Karpas-422 (cell line): ENCODE data around the gene GARIN5A. TPM values are rescaled to one million over a fixed set of nuclear protein-coding genes. Genes with fewer than 3 reads are reported as not detected.

Experiments used
- DNase-seq: peaks from one replicate; pipeline ENCODE4 v3.0.0-alpha.2; 2015
- H2AFZ ChIP-seq: fragments of 200-600 bp; sonication (generic); 2 replicates; pipeline ENCODE4 v1.6.1; 2014; ENCODE audit warnings: antibody characterized with exemption, low read length, mixed read lengths
- H3K27ac ChIP-seq: fragments of 200-600 bp; sonication (generic); 2 replicates; pipeline ENCODE4 v1.5.1; 2014; ENCODE audit warnings: mild to moderate bottlenecking, low read length, moderate library complexity
- H3K27me3 ChIP-seq: fragments of 200-600 bp; sonication (generic); 2 replicates; pipeline ENCODE4 v1.6.1; 2014; ENCODE audit warnings: low read length, mixed read lengths
- H3K36me3 ChIP-seq: fragments of 200-600 bp; sonication (generic); 2 replicates; pipeline ENCODE4 v1.6.1; 2014; ENCODE audit warnings: low read length, mixed read lengths; ENCODE audit not compliant: insufficient read depth
- H3K4me1 ChIP-seq: fragments of 200-600 bp; sonication (generic); 2 replicates; pipeline ENCODE4 v1.6.1; 2014; ENCODE audit warnings: mild to moderate bottlenecking, low read length, mixed read lengths
- H3K4me2 ChIP-seq: fragments of 200-600 bp; sonication (generic); 2 replicates; pipeline ENCODE4 v1.6.1; 2014; ENCODE audit warnings: low read length, low read depth, mild to moderate bottlenecking; ENCODE audit not compliant: poor library complexity, severe bottlenecking
- H3K4me3 ChIP-seq: fragments of 200-600 bp; sonication (generic); 2 replicates; pipeline ENCODE4 v1.5.1; 2014; ENCODE audit warnings: mild to moderate bottlenecking, antibody characterized with exemption, low read length, mixed read lengths
- H3K79me2 ChIP-seq: fragments of 200-600 bp; sonication (generic); 2 replicates; pipeline ENCODE4 v1.6.1; 2014; ENCODE audit warnings: mild to moderate bottlenecking, low read length, mixed read lengths
- H3K9ac ChIP-seq: fragments of 200-600 bp; sonication (generic); 2 replicates; pipeline ENCODE4 v1.6.0; 2014; ENCODE audit warnings: low read length
- H3K9me2 ChIP-seq: fragments of 200-600 bp; sonication (generic), shearing (Covaris generic); replicated peaks from 2 replicates; pipeline ENCODE4 v1.6.0; 2014; ENCODE audit warnings: mild to moderate bottlenecking, low read length, moderate library complexity; ENCODE audit not compliant: insufficient read depth
- H3K9me3 ChIP-seq: fragments of 300-700, 200-600 bp; sonication (generic); 2 replicates; pipeline ENCODE4 v1.6.1; 2014; ENCODE audit warnings: low read length, mixed read lengths
- H4K20me1 ChIP-seq: fragments of 200-600 bp; sonication (generic); 2 replicates; pipeline ENCODE4 v1.6.1; 2014; ENCODE audit warnings: mild to moderate bottlenecking, antibody characterized with exemption, low read length, low read depth; ENCODE audit not compliant: insufficient read depth
- total RNA-seq: library from RNA; depleted of rRNA; stranded (reverse); fragments of >200 nt; shearing (Covaris generic); gene quantifications from 2 replicates; pipeline ENCODE4 v1.2.3, GENCODE V29; 2014; ENCODE audit warnings: low replicate concordance

The GARIN5A gene
- total RNA-seq, 1 experiment from 2014 or later: not detected

GRCh38 chr19:50427318-50427925, 49.2 kb downstream of the GARIN5A start:
- Histone ChIP-seq H3K9me3 (no peaks in the 10 kb centered on the region), H3K4me3 (no peak overlapping the region), H3K27ac (no peak overlapping the region), H3K4me1 (peaks cover 49% of the 10 kb centered on the region), H3K9me2 (no peaks in the 10 kb centered on the region), H3K79me2 (no peaks in the 10 kb centered on the region), H3K4me2 (no peak overlapping the region), H3K27me3 (no peaks in the 10 kb centered on the region), H3K9ac (no peak overlapping the region), H3K36me3 (peaks cover 35% of the 10 kb centered on the region), H2AFZ (no peak overlapping the region), H4K20me1 (peaks cover 12% of the 10 kb centered on the region; the same call in 1 of the 2 replicates)
- peak; percentile 39 for DNase-seq

- Histone ChIP-seq H3K36me3 (peaks cover 46% of the 10 kb centered on the region), H3K4me1 (peaks cover 50% of the 10 kb centered on the region), H3K4me2 (no peak overlapping the region), H3K27me3 (no peaks in the 10 kb centered on the region), H3K27ac (no peak overlapping the region), H4K20me1 (peaks cover 24% of the 10 kb centered on the region; the same call in 1 of the 2 replicates), H3K4me3 (no peak overlapping the region), H3K9me3 (no peaks in the 10 kb centered on the region), H3K9me2 (no peaks in the 10 kb centered on the region), H3K9ac (no peak overlapping the region), H2AFZ (no peak overlapping the region), H3K79me2 (peaks cover 11% of the 10 kb centered on the region)
- no peak for DNase-seq
Observed at GRCh38 chr19:50425581-50425980, 51.1 kb downstream of the GARIN5A start.

- Histone ChIP-seq H3K79me2 (peaks cover 28% of the 10 kb centered on the region), H3K4me1 (peaks cover 44% of the 10 kb centered on the region), H3K9me3 (no peaks in the 10 kb centered on the region), H3K36me3 (peaks cover 48% of the 10 kb centered on the region), H3K27me3 (no peaks in the 10 kb centered on the region), H4K20me1 (peaks cover 30% of the 10 kb centered on the region; the same call in 1 of the 2 replicates), H2AFZ (no peak overlapping the region), H3K4me3 (no peak overlapping the region), H3K9me2 (no peaks in the 10 kb centered on the region), H3K27ac (peak overlapping the region; percentile 92), H3K4me2 (no peak overlapping the region), H3K9ac (0 out of 2 replicates have a peak overlapping the region, but pooled peaks have one; percentile 50)
- no peak for DNase-seq
Observed at GRCh38 chr19:50423279-50424113, 53.2 kb downstream of the GARIN5A start.

- Histone ChIP-seq H3K27me3 (no peaks in the 10 kb centered on the region), H3K4me3 (peak overlapping the region; percentile 24; the same call in 1 of the 2 replicates), H3K27ac (peak overlapping the region; percentile 92), H3K4me1 (peaks cover 47% of the 10 kb centered on the region), H4K20me1 (peaks cover 30% of the 10 kb centered on the region; the same call in 1 of the 2 replicates), H3K9ac (peak overlapping the region; percentile 50), H3K9me2 (no peaks in the 10 kb centered on the region), H3K36me3 (peaks cover 42% of the 10 kb centered on the region), H3K9me3 (no peaks in the 10 kb centered on the region), H3K4me2 (peak overlapping the region; percentile 86), H2AFZ (no peak overlapping the region), H3K79me2 (peaks cover 28% of the 10 kb centered on the region)
- peak; percentile 78 for DNase-seq
Observed at GRCh38 chr19:50422397-50423278, 54.0 kb downstream of the GARIN5A start.

GRCh38 chr19:50420808-50421207, 55.8 kb downstream of the GARIN5A start:
- Histone ChIP-seq H3K4me3 (peak overlapping the region; percentile 80; the same call in 1 of the 2 replicates), H3K27ac (peak overlapping the region; percentile 97), H3K4me1 (peaks cover 65% of the 10 kb centered on the region), H4K20me1 (peaks cover 30% of the 10 kb centered on the region; the same call in 1 of the 2 replicates), H3K27me3 (no peaks in the 10 kb centered on the region), H3K9me3 (no peaks in the 10 kb centered on the region), H3K9me2 (no peaks in the 10 kb centered on the region), H3K36me3 (peaks cover 34% of the 10 kb centered on the region), H3K9ac (peak overlapping the region; percentile 94; the same call in 1 of the 2 replicates), H3K4me2 (peak overlapping the region; percentile 86), H2AFZ (no peak overlapping the region), H3K79me2 (peaks cover 28% of the 10 kb centered on the region)
- no peak for DNase-seq

GRCh38 chr19:50420127-50420526, 56.5 kb downstream of the GARIN5A start:
- Histone ChIP-seq H3K36me3 (peaks cover 34% of the 10 kb centered on the region), H3K79me2 (peaks cover 28% of the 10 kb centered on the region), H3K4me3 (peak overlapping the region; percentile 80), H3K4me2 (peak overlapping the region; percentile 86), H4K20me1 (peaks cover 30% of the 10 kb centered on the region; the same call in 1 of the 2 replicates), H3K27me3 (no peaks in the 10 kb centered on the region), H3K27ac (peak overlapping the region; percentile 97), H3K9ac (peak overlapping the region; percentile 94), H3K9me2 (no peaks in the 10 kb centered on the region), H3K9me3 (no peaks in the 10 kb centered on the region), H3K4me1 (peaks cover 72% of the 10 kb centered on the region), H2AFZ (no peak overlapping the region)
- no peak for DNase-seq

- Histone ChIP-seq H3K4me2 (peak overlapping the region; percentile 86), H3K36me3 (peaks cover 34% of the 10 kb centered on the region), H3K4me1 (peaks cover 77% of the 10 kb centered on the region)
Observed at GRCh38 chr19:50419580-50420035, 57.0 kb downstream of the GARIN5A start.

More at GRCh38 chr19:50419580-50420035, 57.0 kb downstream of the GARIN5A start:
- H3K9me3 ChIP-seq: no peaks in the 10 kb centered on the region
- H3K27ac ChIP-seq: peak overlapping the region; percentile 97
- DNase-seq: peak; percentile 91
- H2AFZ ChIP-seq: no peak overlapping the region
- H3K9me2 ChIP-seq: no peaks in the 10 kb centered on the region
- H3K4me3 ChIP-seq: peak overlapping the region; percentile 80
- H3K9ac ChIP-seq: peak overlapping the region; percentile 94
- peaks cover 28% of the 10 kb centered on the region for H3K79me2 ChIP-seq
- peaks cover 30% of the 10 kb centered on the region; the same call in 1 of the 2 replicates for H4K20me1 ChIP-seq
- no peaks in the 10 kb centered on the region for H3K27me3 ChIP-seq
